HTERT RPE-1 (cell line): Measurements from ENCODE around the gene PTPRH.

ENCODE experiments used
- in situ Hi-C: fragments of 300-500 bp; cut with MboI; formaldehyde crosslinking; loops from 4 replicates; pipeline ENCODE4 v1.14.3; 2020; ENCODE audit warnings: low sequenced_read_pairs

The PTPRH gene

GRCh38 chr19:55208880-55209692, at the start of gene PTPRH:
PTPRH (minus strand) TSS chr19:55209501; CDS start chr19:55209433, 68 bp downstream.
- in situ Hi-C loops: no loop called here

- in situ Hi-C loops: no loop called here
Measured at GRCh38 chr19:55258476-55258827, 49.2 kb upstream of the PTPRH start.

- in situ Hi-C loops: no loop called here
Measured at GRCh38 chr19:55257461-55258420, 48.4 kb upstream of the PTPRH start.

GRCh38 chr19:55256562-55257460, 47.5 kb upstream of the PTPRH start:
- in situ Hi-C loops: no loop called here

GRCh38 chr19:55255618-55256423, 46.5 kb upstream of the PTPRH start:
- in situ Hi-C loops: no loop called here

GRCh38 chr19:55254625-55254977, 45.3 kb upstream of the PTPRH start:
- in situ Hi-C loops: no loop called here

- in situ Hi-C loops: no loop called here
Measured at GRCh38 chr19:55253842-55254624, 44.7 kb upstream of the PTPRH start.

- in situ Hi-C loops: no loop called here
Measured at GRCh38 chr19:55252760-55253663, 43.7 kb upstream of the PTPRH start.

- in situ Hi-C loops: no loop called here
Measured at GRCh38 chr19:55251341-55252081, 42.2 kb upstream of the PTPRH start.

- in situ Hi-C loops: no loop called here
Measured at GRCh38 chr19:55250262-55251036, 41.1 kb upstream of the PTPRH start.

GRCh38 chr19:55249841-55250240, 40.5 kb upstream of the PTPRH start:
- in situ Hi-C loops: no loop called here

- in situ Hi-C loops: no loop called here
Measured at GRCh38 chr19:55248704-55249103, 39.4 kb upstream of the PTPRH start.

GRCh38 chr19:55248166-55248675, 38.9 kb upstream of the PTPRH start:
- in situ Hi-C loops: no loop called here

- in situ Hi-C loops: no loop called here
Measured at GRCh38 chr19:55247621-55248099, 38.4 kb upstream of the PTPRH start.

- in situ Hi-C loops: no loop called here
Measured at GRCh38 chr19:55246462-55247451, 37.5 kb upstream of the PTPRH start.
